GM18511 (cell line): Measurements from ENCODE around the gene ITPRIPL2.

Experiments
- ATAC-seq: cut with Tn5 transposase; IDR thresholded peaks from one replicate; pipeline ENCODE4 v1.9.1; 2021; ENCODE audit warnings: mild to moderate bottlenecking, moderate library complexity; ENCODE audit not compliant: unreplicated experiment

The ITPRIPL2 gene

DNA sequence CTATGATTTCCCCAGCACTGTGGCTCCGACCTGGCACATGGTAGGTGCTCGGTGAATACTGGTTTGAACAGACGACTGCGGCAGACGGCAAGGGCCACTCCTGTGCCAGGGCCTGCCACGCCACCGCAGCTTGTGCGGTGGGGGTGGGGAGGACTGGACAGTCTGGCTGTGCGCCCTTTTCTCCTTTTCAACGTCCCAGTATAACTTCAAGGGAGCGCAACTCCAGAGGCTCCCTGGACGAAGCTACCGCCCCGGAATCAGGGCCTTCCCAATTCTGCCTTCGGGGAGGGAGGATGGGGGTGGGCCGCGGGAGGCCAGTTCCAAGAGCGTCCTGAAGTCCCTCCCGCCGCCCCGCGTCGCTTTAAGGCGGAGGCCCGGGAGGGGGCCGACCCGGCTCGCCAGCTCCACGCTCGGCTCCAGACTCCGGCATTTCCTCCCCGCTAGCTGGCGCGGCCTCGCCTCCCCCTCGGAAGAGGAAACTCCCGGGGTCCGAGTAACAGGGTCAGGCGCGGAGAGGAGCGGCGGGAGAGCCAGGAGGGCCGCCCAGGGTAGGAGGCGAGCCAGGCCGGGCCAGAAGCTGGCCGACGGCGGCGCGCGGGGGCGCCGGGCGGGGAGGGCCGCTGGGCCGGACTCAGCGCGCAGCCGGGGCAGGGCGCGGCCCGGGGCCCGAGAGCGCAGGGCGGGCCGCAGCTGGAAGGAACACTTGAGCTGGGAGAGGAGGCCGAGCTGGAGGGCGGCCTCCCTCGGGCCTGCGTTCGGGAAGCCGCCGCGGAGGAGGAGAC is at the start of gene ITPRIPL2:
ITPRIPL2 (plus strand) TSS at position 388 of the 782 bp plus-strand sequence. CDS start 498 bp downstream, outside the sequence.
- peak; percentile 51 for ATAC-seq

DNA sequence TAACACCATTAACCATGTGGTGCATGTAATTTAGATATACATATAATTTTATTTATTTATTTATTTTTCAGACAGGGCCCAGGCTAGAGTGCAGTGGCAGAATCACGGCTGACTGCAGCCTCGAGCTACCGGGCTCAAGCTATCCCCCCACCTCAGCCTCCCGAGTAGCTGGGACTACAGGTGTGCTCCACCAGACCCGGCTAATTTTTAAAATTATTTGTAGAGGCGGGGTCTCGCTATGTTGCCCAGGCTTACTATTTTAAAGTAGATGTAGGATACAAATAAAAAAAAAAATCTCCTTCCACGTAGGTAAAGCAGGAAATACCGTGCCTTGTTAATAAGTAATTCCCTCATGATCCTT is 46.8 kb upstream of the ITPRIPL2 start:
- no peak for ATAC-seq

DNA sequence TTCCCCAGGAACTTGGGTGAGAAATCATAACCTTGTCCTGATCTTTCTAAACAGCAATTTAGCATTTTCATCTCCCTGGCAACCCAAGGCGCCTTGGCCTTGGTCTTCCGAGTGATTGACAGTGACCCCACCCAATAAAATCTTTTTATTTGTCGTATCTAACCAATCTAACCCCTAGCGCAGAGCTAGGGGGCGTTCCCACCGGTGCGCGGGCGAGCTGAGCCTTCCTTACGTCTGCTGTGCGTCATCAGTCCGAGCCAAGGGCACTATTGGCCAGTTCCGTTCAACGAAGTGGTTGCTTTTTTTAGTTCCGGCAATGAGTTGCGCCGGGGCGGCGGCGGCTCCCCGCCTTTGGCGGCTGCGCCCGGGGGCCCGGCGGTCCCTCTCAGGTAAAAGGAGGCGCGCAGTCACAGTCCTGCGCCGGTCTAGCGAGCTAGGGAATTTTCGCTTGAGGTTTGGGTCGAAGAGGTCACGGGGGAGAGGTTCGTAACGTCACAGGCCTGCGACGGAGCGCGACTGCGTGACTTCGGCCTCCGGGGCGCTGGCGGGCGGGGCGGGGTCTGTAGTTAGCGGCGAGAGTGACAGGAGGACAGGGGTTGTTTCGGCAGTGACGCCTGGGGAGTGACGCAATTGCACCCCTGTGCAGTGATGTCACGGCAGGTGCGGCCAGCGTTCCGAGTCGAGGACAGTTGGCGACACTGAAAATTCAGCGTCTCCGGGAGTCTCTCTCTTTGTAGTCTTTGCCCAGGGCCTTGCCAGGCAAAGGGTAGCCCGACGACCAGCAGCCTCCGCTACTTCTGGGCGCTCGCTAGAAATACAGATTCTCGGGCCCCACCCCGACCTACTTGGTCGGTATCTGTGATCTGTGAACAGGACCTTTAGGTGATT is 46.2 kb upstream of the ITPRIPL2 start, which contains the start of gene COQ7:
COQ7 (plus strand) TSS at position 266 of the 888 bp plus-strand sequence; CDS start at position 317, 51 bp downstream.
- ATAC-seq: peak; percentile 90

DNA sequence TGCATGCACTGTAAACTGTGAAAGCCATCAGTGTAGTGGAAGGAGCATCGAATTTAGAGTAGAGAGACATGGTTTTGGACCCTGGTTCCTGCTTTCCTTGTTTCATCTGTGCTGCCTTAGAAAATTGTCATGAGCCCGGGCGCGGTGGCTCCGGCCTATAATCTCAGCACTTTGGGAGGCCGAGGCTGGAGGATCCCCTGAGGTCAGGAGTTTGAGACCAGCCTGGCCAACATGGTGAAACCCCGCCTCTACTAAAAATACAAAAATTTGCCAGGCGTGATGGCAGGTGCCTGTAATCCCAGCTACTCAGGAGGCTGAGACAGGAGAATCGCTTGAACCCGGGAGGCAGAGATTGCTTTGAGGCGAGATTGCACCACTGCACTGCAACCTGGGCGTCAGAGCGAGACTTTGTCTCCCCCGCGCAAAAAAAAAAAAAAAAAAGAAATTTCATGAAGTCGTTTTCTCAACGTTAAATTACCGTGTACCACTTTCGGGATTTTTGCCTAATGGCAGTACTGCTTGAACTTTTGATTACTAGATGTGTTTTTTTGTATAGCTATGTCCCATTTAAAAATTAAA is 45.4 kb upstream of the ITPRIPL2 start:
- ATAC-seq: no peak

DNA sequence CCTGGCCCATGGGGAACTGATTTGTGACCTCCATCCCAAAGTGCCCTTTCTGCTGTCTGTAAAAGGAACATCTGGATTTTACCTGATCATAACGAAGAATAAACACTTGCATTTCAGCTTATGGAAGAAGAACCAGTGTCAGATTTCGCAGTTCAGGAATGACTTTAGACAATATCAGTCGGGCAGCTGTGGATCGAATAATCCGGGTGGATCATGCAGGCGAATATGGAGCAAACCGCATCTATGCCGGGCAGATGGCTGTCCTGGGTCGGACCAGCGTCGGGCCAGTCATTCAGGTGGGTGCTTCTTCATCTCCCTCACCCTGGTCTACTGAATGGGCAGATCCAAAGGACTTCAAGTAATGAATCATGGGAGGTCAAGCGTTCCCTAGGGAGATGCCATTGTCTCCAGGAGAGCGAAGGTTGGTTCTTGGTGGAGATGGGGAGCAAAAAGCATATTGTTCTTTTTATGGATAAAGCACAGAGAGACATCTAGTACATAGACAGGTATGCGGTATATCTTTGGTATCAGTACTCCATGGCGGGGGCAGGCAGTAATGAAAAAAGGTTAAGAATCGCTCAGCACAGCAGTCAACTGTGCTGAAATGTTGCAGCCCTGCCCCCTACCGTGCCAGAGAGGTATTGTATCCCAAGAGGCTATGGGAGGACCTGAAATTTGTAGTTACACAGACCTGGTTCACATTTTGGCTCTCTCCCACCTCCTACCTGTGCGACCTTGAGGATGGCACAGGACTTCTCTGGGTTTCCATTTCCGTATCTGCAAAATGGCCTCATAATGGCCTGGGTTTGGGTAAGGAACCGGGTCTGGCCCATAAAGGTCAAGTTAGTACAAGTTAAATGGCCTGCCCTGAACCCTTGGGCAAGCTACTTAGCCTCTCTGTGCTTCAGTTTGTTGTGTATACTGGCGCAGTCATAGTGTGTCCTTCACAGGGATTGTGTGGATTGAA is 41.7 kb upstream of the ITPRIPL2 start:
- no peak for ATAC-seq

DNA sequence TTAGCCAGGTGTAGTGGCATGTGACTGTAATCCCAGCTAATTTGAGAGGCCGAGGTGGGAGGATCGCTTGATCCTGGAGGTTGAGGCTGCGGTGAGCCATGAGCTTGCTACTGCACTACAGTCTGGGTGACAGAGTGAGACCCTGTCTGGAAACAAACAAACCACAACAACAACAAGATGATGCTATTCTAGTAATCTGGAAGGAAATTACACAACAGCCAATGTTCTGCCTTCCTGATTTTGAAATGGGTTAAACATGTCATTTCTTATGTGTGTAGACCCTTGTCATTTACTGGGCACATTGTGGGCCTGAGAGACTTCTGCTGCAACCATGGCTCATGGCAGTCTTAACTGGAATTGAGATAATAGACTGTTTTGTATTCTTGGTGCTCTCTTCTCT is 40.4 kb upstream of the ITPRIPL2 start:
- ATAC-seq: no peak

DNA sequence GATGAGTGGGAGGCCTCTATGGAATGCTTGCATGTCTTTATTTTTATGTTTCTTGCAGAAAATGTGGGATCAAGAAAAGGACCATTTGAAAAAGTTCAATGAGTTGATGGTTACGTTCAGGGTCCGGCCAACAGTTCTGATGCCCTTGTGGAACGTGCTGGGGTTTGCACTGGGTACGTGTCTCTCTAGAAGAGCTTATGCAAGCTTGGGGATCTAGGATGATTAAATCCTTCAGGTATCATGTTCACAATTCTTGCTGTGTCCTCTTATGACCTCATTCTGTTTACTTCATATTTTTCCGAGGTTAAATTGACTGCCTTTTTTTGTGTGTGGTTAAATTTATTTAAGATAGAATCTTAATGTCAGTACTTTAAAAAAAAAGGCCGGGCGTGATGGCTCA is 39.9 kb upstream of the ITPRIPL2 start:
- ATAC-seq: no peak

DNA sequence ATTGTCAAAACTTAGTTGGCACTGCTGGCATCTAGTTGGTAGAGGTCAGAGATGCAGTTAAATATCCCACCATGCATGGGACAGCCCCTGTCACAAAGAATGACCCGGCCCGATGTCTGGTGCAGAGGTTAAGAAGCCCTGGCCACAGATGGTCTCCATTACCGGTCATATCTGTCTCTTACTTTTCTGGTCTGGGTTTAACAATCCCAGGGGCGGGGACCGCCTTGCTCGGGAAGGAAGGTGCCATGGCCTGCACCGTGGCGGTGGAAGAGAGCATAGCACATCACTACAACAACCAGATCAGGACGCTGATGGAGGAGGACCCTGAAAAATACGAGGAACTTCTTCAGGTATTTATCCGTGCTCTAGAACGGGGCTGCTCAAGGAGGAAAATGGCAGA is 38.3 kb upstream of the ITPRIPL2 start:
- no peak for ATAC-seq

DNA sequence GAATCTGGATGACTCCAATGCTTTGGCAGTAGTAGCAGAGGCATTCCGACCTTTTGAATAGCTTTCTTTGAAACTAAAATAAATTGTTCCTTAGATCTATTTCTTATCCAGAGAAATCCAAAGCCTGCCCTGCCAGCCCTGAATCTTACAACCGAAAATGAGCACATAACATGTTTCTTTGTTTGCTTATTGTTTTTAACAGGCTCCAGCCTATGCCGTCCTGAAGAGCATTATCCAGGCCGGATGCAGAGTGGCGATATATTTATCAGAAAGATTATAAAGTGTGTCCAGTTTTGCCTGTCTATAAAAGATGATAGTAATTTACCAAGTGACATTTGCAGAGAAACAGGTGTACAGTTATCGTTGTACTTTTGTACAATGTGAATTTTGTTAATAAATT is 35.9 kb upstream of the ITPRIPL2 start:
- ATAC-seq: no peak

DNA sequence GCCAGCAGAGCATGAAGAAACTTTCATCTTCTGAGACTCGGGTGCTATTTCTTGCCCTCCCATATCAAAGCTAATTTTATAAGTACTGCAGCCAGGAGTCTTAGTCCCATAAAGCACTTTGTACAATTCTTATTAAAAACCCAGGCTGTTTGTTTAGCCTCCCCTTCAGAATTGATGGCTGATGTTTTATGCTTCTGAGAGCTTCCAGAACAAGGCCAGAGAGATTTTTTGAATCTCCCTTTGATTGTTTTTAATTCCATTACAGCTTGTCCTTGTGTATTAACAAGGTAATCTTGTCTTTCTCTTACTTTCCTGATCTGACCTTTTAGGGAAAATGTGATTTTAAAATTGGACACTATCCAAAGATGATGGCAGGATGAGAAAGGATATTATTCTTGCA is 30.1 kb upstream of the ITPRIPL2 start:
- ATAC-seq: no peak

DNA sequence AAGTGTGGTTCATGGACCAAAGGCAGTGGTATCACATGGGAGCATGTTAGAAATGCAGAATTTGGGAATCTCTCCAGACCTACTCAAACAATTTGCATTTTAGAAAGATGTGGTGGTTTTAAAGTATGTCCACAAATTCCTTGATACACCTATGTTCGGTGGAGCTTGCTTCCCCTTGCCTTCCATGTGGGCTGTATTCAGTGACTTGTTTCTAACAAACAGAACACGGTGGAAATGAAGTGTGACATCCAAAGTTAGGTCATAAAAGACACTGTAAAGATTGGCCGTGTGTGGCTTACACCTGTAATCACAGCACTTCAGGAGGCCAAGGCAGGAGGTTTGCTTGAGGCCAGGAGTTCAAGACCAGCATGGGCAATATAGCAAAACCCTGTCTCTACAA is 29.6 kb upstream of the ITPRIPL2 start:
- no peak for ATAC-seq

DNA sequence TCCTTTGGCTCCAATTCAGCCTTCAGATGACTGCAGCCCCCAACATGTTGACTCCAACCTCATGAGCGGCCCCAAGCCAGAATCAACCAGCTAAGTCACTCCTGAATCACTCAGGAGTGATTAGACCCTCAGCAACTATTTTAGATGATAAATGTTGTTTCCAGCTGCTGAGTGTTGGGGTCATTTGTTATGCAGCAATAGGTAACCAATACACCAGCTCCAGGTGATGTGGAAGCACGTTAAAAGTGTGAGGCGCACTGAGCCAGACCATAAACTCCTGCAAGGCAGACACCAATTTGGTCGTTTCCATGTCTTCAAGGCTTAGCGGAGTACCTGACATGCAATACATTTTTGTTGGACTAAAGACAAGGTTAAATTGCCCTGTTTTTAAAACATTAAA is 28.9 kb upstream of the ITPRIPL2 start:
- ATAC-seq: no peak

DNA sequence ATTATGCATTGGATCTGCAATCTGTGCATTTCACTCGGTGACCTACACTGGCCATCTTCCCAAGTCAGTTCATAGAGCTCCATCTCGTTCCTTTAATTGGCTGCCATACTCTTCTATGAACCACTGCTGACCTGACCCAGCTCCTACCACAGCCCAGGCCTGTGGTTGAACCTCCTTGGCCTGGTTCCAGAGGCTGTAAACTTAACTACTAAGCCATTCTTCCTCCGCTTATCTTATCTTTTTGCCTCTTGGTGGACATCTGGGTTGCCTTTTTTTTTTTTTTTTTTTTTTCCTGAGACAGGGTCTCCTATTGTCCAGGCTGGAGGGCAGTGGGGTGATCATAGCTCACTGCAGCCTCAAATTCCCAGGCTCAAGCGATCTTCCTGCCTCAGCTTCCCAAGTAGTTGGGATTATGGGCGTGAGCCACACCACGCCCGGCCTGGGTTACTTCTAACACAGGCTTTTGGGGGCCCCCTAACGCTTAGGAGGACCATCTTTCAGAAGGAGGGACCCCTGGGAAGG is 28.0 kb upstream of the ITPRIPL2 start:
- no peak for ATAC-seq

DNA sequence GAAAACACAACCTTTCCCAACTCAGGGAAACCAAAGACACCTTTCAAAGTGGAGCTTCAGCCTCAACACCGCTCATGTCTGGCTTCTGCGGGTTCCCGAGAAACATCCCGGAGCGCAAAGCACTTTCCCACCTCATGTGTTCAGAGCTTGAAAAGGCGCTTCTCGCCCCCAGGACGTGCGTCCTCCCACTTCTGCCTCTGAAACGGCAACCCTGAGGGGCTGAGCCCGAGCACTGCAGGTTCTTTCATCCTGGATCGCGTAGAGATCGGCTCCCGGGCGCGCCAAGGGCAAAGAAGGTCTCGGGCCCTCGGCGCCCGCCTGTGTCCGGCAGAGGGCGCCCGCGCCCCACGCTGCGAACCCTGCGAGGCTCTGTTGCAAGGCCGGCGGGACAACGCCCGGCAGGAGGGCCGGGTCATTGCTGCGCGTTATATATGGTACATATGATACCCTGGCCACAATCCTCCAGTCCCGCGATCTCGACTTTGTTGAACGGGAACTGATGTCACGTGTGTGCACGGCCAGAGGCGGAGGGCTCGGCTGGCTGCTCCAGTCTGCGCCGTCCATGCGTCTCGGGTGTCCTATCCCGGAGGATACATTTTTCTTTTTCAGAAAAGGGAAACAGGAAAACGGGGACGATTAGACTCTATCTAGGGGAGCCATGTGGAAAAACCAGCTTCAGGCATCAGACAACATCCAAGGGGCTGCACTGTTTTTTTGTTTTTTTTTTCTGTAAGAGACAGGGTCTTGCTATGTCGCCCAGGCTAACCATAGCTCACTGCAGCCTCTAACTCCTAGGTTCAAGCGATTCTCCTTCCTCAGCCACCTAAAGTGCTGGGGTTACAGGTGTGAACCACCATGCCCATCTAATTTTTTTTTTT is 27.2 kb upstream of the ITPRIPL2 start:
- ATAC-seq: peak; percentile 80

DNA sequence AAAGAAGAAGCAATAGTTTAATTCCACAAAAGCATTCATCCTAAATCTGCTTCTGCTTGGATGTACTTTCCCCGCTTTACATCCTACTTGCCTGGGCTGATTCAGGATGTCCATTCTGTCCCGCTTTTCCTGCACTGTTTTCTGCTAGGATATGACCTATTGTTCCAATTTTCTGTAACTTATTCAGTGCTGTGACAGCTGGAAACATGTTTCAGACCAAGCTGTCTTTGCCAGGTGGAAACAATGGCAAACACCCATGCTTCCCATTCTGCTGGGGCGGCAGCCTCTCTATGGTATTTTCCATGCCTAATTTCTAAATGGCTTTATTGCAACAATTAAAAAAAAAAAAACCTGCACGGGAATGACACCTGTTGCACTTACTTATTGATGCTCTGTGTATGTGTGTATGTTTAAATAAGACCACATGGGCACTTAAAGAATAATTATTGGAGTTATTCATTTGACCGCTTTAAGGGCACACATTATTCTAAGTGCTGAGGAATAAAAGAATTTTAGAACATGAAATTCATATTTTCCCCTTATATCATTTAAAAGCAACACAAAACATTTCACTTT is 25.3 kb upstream of the ITPRIPL2 start:
- no peak for ATAC-seq

DNA sequence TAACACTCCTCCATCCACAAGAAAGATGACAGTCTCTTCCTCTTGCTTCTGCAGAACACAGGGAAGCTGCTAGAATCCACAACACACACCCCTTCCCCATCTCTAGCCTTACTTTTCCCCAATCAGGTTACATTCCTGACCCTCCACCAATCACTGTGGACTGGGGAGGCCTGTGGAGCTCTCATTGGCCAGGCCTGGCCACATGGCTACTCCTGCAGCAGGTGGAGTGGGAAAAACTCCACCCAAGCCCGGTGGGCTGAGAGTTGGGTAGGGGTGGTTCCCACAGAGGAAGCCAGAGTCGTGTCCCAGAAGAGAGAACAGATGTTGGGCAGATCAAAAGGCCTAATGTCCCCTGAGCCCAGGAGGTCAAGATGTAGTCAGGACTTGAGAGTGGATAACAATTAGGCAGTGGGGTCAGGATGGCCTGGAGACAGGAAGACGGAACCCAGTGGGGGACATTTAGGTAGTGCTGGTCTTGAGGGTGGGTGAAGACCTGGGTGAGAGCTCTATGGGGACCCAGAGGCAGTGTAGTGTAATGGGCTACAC is 24.3 kb upstream of the ITPRIPL2 start:
- no peak for ATAC-seq

DNA sequence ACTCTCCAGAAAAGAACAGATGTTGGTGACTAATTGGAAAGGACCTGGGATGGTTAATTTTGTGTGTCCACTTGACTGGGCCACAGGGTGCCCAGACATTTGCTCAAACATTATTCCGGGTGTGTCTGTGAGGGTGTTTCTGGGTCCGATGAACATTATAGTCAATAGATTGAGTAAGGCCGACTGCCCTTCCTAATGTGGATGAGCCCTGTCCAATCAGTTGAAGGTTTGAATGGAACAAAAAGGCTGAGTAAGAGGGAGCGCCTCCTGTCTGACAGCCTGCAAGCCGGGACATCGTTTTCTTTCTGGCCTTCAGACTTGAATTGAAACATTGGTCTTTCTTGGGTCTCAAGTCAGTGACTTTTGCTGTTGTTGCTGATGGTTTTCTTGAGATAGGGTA is 22.8 kb upstream of the ITPRIPL2 start:
- no peak for ATAC-seq

DNA sequence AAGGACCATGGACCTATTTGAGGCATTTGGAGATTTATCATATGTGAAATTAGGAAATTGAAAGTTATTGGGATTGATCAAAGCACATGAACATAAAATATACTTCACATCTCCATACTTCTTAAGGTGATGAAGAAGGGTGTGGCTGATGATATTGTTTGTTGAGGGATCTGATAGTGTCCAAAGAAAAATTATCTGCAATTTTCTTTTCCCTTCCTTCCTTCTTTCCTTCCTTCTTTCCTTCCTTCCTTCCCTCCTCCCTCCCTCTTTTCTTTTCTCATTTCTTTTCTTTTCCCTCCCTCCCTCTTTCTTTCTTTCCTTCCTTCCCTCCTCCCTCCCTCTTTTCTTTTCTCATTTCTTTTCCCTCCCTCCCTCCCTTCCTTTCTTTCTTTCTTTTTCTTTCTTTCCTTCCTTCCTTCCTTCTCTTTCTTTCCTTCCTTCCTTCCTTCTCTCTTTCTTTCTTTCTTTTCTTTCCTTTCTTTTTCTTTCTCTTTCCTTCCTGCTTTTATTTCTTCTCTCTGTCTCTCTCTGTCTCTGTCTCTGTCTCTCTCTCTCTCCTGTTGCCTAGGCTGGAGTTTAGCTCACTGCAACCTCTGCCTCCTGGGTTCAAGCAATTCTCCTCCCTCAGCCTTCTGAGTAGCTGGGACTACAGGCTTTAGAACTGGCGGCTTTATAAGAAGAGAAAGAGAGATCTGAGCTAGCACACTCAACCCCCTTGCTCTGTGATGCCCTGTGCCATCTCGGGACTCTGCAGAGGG is 20.9 kb upstream of the ITPRIPL2 start:
- ATAC-seq: no peak
